Measurements from ENCODE around the gene UPF3A.

The UPF3A gene

GRCh38 chr13:114283576-114283975 is 2.2 kb downstream of the UPF3A start:
- 0 out of 2 replicates have a peak overlapping the region, but pooled peaks have one; percentile 100 for H3K4me3 ChIP-seq (ENCODE audit: low read length)
- WGBS, result 75% methylated on average over 2 of the region's 3 CpGs
- H3K36me3 ChIP-seq (ENCODE audit: insufficient read depth, low read length), result peaks cover 57% of the 10 kb centered on the region
- H3K27me3 ChIP-seq (ENCODE audit: insufficient read depth, low read length), result no peaks in the 10 kb centered on the region
- H3K9me3 ChIP-seq (ENCODE audit: insufficient read depth, low read depth, low read length), result no peaks in the 10 kb centered on the region
- H3K9ac ChIP-seq (ENCODE audit: low read depth, low read length), result no peak overlapping the region
- H3K27ac ChIP-seq (ENCODE audit: low read depth, low read length), result no peak overlapping the region
- peaks cover 12% of the 10 kb centered on the region for H3K4me1 ChIP-seq (ENCODE audit: insufficient read depth, low read length)

GRCh38 chr13:114284680-114285079 is 3.3 kb downstream of the UPF3A start:
- Histone ChIP-seq H3K4me3 (ENCODE audit: low read length) (no peak overlapping the region), H3K4me1 (ENCODE audit: insufficient read depth, low read length) (peaks cover 11% of the 10 kb centered on the region), H3K9me3 (ENCODE audit: insufficient read depth, low read depth, low read length) (no peaks in the 10 kb centered on the region), H3K36me3 (ENCODE audit: insufficient read depth, low read length) (peaks cover 63% of the 10 kb centered on the region), H3K9ac (ENCODE audit: low read depth, low read length) (no peak overlapping the region), H3K27ac (ENCODE audit: low read depth, low read length) (no peak overlapping the region), H3K27me3 (ENCODE audit: insufficient read depth, low read length) (no peaks in the 10 kb centered on the region)
- 96% methylated on average over 8 of the region's 8 CpGs for WGBS

GRCh38 chr13:114285166-114285808 is 3.9 kb downstream of the UPF3A start:
- Histone ChIP-seq H3K4me1 (ENCODE audit: insufficient read depth, low read length) (peaks cover 5% of the 10 kb centered on the region), H3K9me3 (ENCODE audit: insufficient read depth, low read depth, low read length) (no peaks in the 10 kb centered on the region), H3K36me3 (ENCODE audit: insufficient read depth, low read length) (peaks cover 69% of the 10 kb centered on the region), H3K4me3 (ENCODE audit: low read length) (no peak overlapping the region), H3K27ac (ENCODE audit: low read depth, low read length) (no peak overlapping the region), H3K9ac (ENCODE audit: low read depth, low read length) (no peak overlapping the region), H3K27me3 (ENCODE audit: insufficient read depth, low read length) (no peaks in the 10 kb centered on the region)
- WGBS, result 97% methylated on average over 4 of the region's 4 CpGs

- H3K4me3 ChIP-seq (ENCODE audit: low read length), result no peak overlapping the region
- no peak overlapping the region for H3K9ac ChIP-seq (ENCODE audit: low read depth, low read length)
- H3K36me3 ChIP-seq (ENCODE audit: insufficient read depth, low read length), result peaks cover 84% of the 10 kb centered on the region
- no peaks in the 10 kb centered on the region for H3K27me3 ChIP-seq (ENCODE audit: insufficient read depth, low read length)
- H3K27ac ChIP-seq (ENCODE audit: low read depth, low read length), result no peak overlapping the region
- no peaks in the 10 kb centered on the region for H3K9me3 ChIP-seq (ENCODE audit: insufficient read depth, low read depth, low read length)
- WGBS, result 96% methylated on average over 8 of the region's 8 CpGs
- no peaks in the 10 kb centered on the region for H3K4me1 ChIP-seq (ENCODE audit: insufficient read depth, low read length)
These were observed 5.4 kb downstream of the UPF3A start for GRCh38 chr13:114286808-114287207.

GRCh38 chr13:114288157-114288591 is 6.8 kb downstream of the UPF3A start:
- Histone ChIP-seq H3K4me3 (ENCODE audit: low read length) (no peak overlapping the region), H3K36me3 (ENCODE audit: insufficient read depth, low read length) (peaks cover 93% of the 10 kb centered on the region), H3K27me3 (ENCODE audit: insufficient read depth, low read length) (no peaks in the 10 kb centered on the region), H3K4me1 (ENCODE audit: insufficient read depth, low read length) (no peaks in the 10 kb centered on the region), H3K27ac (ENCODE audit: low read depth, low read length) (no peak overlapping the region), H3K9me3 (ENCODE audit: insufficient read depth, low read depth, low read length) (no peaks in the 10 kb centered on the region), H3K9ac (ENCODE audit: low read depth, low read length) (no peak overlapping the region)
- WGBS, result 95% methylated on average over 8 of the region's 8 CpGs

GRCh38 chr13:114296448-114296847 is 15.0 kb downstream of the UPF3A start:
- no peak overlapping the region for H3K27ac ChIP-seq (ENCODE audit: low read depth, low read length)
- no peaks in the 10 kb centered on the region for H3K27me3 ChIP-seq (ENCODE audit: insufficient read depth, low read length)
- no peaks in the 10 kb centered on the region for H3K4me1 ChIP-seq (ENCODE audit: insufficient read depth, low read length)
- H3K4me3 ChIP-seq (ENCODE audit: low read length), result no peak overlapping the region
- H3K9me3 ChIP-seq (ENCODE audit: insufficient read depth, low read depth, low read length), result no peaks in the 10 kb centered on the region
- 96% methylated on average over 10 of the region's 10 CpGs for WGBS
- no peak overlapping the region for H3K9ac ChIP-seq (ENCODE audit: low read depth, low read length)
- H3K36me3 ChIP-seq (ENCODE audit: insufficient read depth, low read length), result peaks cover 72% of the 10 kb centered on the region

- H3K27ac ChIP-seq (ENCODE audit: low read depth, low read length), result no peak overlapping the region
- H3K27me3 ChIP-seq (ENCODE audit: insufficient read depth, low read length), result no peaks in the 10 kb centered on the region
- peaks cover 72% of the 10 kb centered on the region for H3K36me3 ChIP-seq (ENCODE audit: insufficient read depth, low read length)
- H3K9ac ChIP-seq (ENCODE audit: low read depth, low read length), result no peak overlapping the region
- no peaks in the 10 kb centered on the region for H3K9me3 ChIP-seq (ENCODE audit: insufficient read depth, low read depth, low read length)
- no peak overlapping the region for H3K4me3 ChIP-seq (ENCODE audit: low read length)
- H3K4me1 ChIP-seq (ENCODE audit: insufficient read depth, low read length), result no peaks in the 10 kb centered on the region
- whole genome bisulfite sequencing, result 95% methylated on average over 4 of the region's 5 CpGs
These were observed 15.5 kb downstream of the UPF3A start for GRCh38 chr13:114296902-114297301.

GRCh38 chr13:114298866-114299265 is 17.5 kb downstream of the UPF3A start:
- peaks cover 74% of the 10 kb centered on the region for H3K36me3 ChIP-seq (ENCODE audit: insufficient read depth, low read length)
- no peaks in the 10 kb centered on the region for H3K4me1 ChIP-seq (ENCODE audit: insufficient read depth, low read length)
- no peak overlapping the region for H3K9ac ChIP-seq (ENCODE audit: low read depth, low read length)
- H3K27me3 ChIP-seq (ENCODE audit: insufficient read depth, low read length), result no peaks in the 10 kb centered on the region
- H3K27ac ChIP-seq (ENCODE audit: low read depth, low read length), result no peak overlapping the region
- WGBS, result 91% methylated on average over 12 of the region's 12 CpGs
- no peaks in the 10 kb centered on the region for H3K9me3 ChIP-seq (ENCODE audit: insufficient read depth, low read depth, low read length)
- H3K4me3 ChIP-seq (ENCODE audit: low read length), result no peak overlapping the region

- WGBS, result 97% methylated on average over 11 of the region's 12 CpGs
These were observed 18.4 kb downstream of the UPF3A start for GRCh38 chr13:114299604-114300305.

GRCh38 chr13:114303700-114304327 is 22.4 kb downstream of the UPF3A start:
- Histone ChIP-seq H3K4me1 (ENCODE audit: insufficient read depth, low read length) (no peaks in the 10 kb centered on the region), H3K9me3 (ENCODE audit: insufficient read depth, low read depth, low read length) (no peaks in the 10 kb centered on the region), H3K4me3 (ENCODE audit: low read length) (no peak overlapping the region), H3K9ac (ENCODE audit: low read depth, low read length) (no peak overlapping the region), H3K27ac (ENCODE audit: low read depth, low read length) (no peak overlapping the region), H3K27me3 (ENCODE audit: insufficient read depth, low read length) (no peaks in the 10 kb centered on the region), H3K36me3 (ENCODE audit: insufficient read depth, low read length) (peaks cover 76% of the 10 kb centered on the region)
- WGBS, result 96% methylated on average over 11 of the region's 11 CpGs

More at GRCh38 chr13:114299604-114300305, 18.4 kb downstream of the UPF3A start:
- H3K27ac ChIP-seq (ENCODE audit: low read depth, low read length), result no peak overlapping the region
- H3K9ac ChIP-seq (ENCODE audit: low read depth, low read length), result no peak overlapping the region
- no peaks in the 10 kb centered on the region for H3K27me3 ChIP-seq (ENCODE audit: insufficient read depth, low read length)
- H3K4me3 ChIP-seq (ENCODE audit: low read length), result no peak overlapping the region
- H3K9me3 ChIP-seq (ENCODE audit: insufficient read depth, low read depth, low read length), result no peaks in the 10 kb centered on the region
- peaks cover 79% of the 10 kb centered on the region for H3K36me3 ChIP-seq (ENCODE audit: insufficient read depth, low read length)
- H3K4me1 ChIP-seq (ENCODE audit: insufficient read depth, low read length), result no peaks in the 10 kb centered on the region

GRCh38 chr13:114304346-114305034 is 23.1 kb downstream of the UPF3A start:
- H3K4me3 ChIP-seq (ENCODE audit: low read length), result no peak overlapping the region
- no peak overlapping the region for H3K27ac ChIP-seq (ENCODE audit: low read depth, low read length)
- WGBS, result 95% methylated on average over 13 of the region's 13 CpGs
- H3K9ac ChIP-seq (ENCODE audit: low read depth, low read length), result no peak overlapping the region
- H3K4me1 ChIP-seq (ENCODE audit: insufficient read depth, low read length), result no peaks in the 10 kb centered on the region
- no peaks in the 10 kb centered on the region for H3K27me3 ChIP-seq (ENCODE audit: insufficient read depth, low read length)
- no peaks in the 10 kb centered on the region for H3K9me3 ChIP-seq (ENCODE audit: insufficient read depth, low read depth, low read length)
- peaks cover 69% of the 10 kb centered on the region for H3K36me3 ChIP-seq (ENCODE audit: insufficient read depth, low read length)

Data from HUES64 (cell line).